Left lung (tissue), 10 donors: ENCODE measurements around the gene ASB16. TPM values are rescaled to one million over a fixed set of nuclear protein-coding genes. Genes with fewer than 3 reads are reported as not detected.

Experiments used
- ATAC-seq: fragments of 200-7000 bp; cut with Tn5 transposase; one replicate; pipeline ENCODE4 v1.9.1; 2020; ENCODE audit warnings: moderate library complexity
- DNase-seq, 4 donors: peaks; one replicate each; pipeline ENCODE4 v3.0.0-alpha.2; 2013 to 2020
- H3K27ac ChIP-seq, 2 donors: fragments of 200-600 bp; sonication (generic) in 1 of 2; one replicate each; pipeline versions ENCODE4 v1.5.0 to v1.8.0; 2020 to 2021
- H3K27me3 ChIP-seq, 2 donors: fragments of 200-600 bp; sonication (generic) in 1 of 2; one replicate each; pipeline versions ENCODE4 v1.5.0 to v1.8.0; 2020 to 2021
- H3K36me3 ChIP-seq, 2 donors: fragments of 200-600 bp; sonication (generic) in 1 of 2; one replicate each; pipeline versions ENCODE4 v1.5.0 to v1.8.0; 2020 to 2021
- H3K4me1 ChIP-seq, 2 donors: fragments of 200-600 bp; one replicate each; pipeline ENCODE4 v1.8.0; 2021
- H3K4me3 ChIP-seq, 2 donors: fragments of 200-600 bp; sonication (generic) in 1 of 2; one replicate each; pipeline versions ENCODE4 v1.5.0 to v1.8.0; 2020 to 2021; ENCODE audit warnings: mild to moderate bottlenecking in 1 of 2
- H3K9me3 ChIP-seq, 2 donors: fragments of 200-600 bp; sonication (generic) in 1 of 2; one replicate each; pipeline versions ENCODE4 v1.5.0 to v1.8.0; 2020 to 2021
- CTCF ChIP-seq, 2 donors: fragments of 200-600 bp; sonication (generic) in 1 of 2; IDR thresholded peaks; one replicate each; pipeline versions ENCODE4 v1.5.0 to v1.8.0; 2021; ENCODE audit warnings: antibody characterized with exemption in 2 of 2
- intact Hi-C, 2 donors: fragments of 100-400 bp; cut with DNase I; formaldehyde crosslinking; loops; one replicate each; pipeline versions ENCODE4 v1.11.2 to v1.14.2; 2022
- polyA plus RNA-seq, 6 donors: library from polyadenylated mRNA; unstranded; fragments of 120-200 nt; gene quantifications; one replicate each; pipeline ENCODE4 v1.2.1, GENCODE V29; 2013; ENCODE audit not compliant: insufficient read length in 6 of 6
- total RNA-seq, 2 donors: library from RNA; stranded (reverse); fragmentation: NEBNext Ultra II Directional; extraction: Animal tissue kit (Norgen Biotek cat#: 25700); gene quantifications; one replicate each; pipeline ENCODE4 v1.2.1, GENCODE V29; 2021
- donor health status: DM: no; HTN: yes; CAD: no.
- donor health status: DM: no; HTN: no; CAD: no.

The ASB16 gene
- total and polyA plus RNA-seq, 8 donors, result 2.4 to 3.8 (median 3.5) TPM; not detected in 2

DNA sequence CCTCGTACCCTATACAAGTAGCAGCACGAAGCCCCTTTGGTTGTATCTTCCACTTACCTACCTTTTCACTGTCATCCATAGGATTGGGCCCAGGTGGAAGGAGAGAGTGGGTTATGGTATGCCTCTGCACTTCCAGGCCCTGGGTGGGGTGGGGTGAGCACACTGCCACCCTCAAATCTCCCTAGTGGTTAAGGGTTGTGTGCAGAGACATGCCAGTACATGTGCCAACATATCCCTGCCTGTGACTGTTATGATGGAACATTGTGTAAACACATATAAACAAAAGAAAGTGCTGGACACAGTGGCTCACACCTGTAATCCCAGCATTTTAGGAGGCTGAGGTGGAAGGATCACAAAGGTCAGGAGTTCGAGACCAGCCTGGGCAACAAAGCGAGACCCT lies 17.6 kb upstream of the ASB16 start:
- H3K9me3 ChIP-seq, result no peaks in the 10 kb centered on the region
- intact Hi-C loops, result no loop called here
- H3K27ac ChIP-seq, result no peak overlapping the region
- DNase-seq, result no peak
- no peak for ATAC-seq
- H3K27me3 ChIP-seq, result no peaks in the 10 kb centered on the region
- no peaks in the 10 kb centered on the region for H3K4me1 ChIP-seq
- TF ChIP-seq CTCF (IDR thresholded peaks at IDR 0.05), result no peak
- H3K36me3 ChIP-seq, result no peaks in the 10 kb centered on the region
- no peak overlapping the region for H3K4me3 ChIP-seq

GRCh38 chr17:44155488-44155887 lies 15.0 kb upstream of the ASB16 start:
- intact Hi-C loops, result no loop called here
- ATAC-seq, result no peak

GRCh38 chr17:44159519-44160210 lies 10.8 kb upstream of the ASB16 start:
- intact Hi-C loops, result loop anchor here in 1 of 2 donors (10.0 kb wide), 1 partner anchor 215 kb away; the partner anchor contains the start of gene PPY

More at GRCh38 chr17:44155488-44155887, 15.0 kb upstream of the ASB16 start:
- no peak overlapping the region for H3K4me3 ChIP-seq
- TF ChIP-seq CTCF (IDR thresholded peaks at IDR 0.05), result no peak
- no peaks in the 10 kb centered on the region for H3K27me3 ChIP-seq
- H3K9me3 ChIP-seq, result no peaks in the 10 kb centered on the region
- H3K36me3 ChIP-seq, result no peaks in the 10 kb centered on the region
- no peak overlapping the region for H3K27ac ChIP-seq
- DNase-seq, result no peak
- no peaks in the 10 kb centered on the region for H3K4me1 ChIP-seq

GRCh38 chr17:44164476-44164875 lies 6.0 kb upstream of the ASB16 start:
- Histone ChIP-seq H3K9me3 (no peaks in the 10 kb centered on the region), H3K27me3 (peaks cover 0 to 9% of the 10 kb centered on the region in 2 donors), H3K4me3 (no peak overlapping the region), H3K27ac (no peak overlapping the region), H3K36me3 (peaks cover 0 to 6% of the 10 kb centered on the region in 2 donors), H3K4me1 (peaks cover 0 to 4% of the 10 kb centered on the region in 2 donors)
- intact Hi-C loops, result loop anchor here in 1 of 2 donors (10.0 kb wide), 1 partner anchor 220 kb away; the partner anchor contains the start of gene PPY
- DNase-seq, result no peak
- TF ChIP-seq CTCF (IDR thresholded peaks at IDR 0.05), result no peak
- no peak for ATAC-seq

More at GRCh38 chr17:44159519-44160210, 10.8 kb upstream of the ASB16 start:
- Histone ChIP-seq H3K36me3 (peaks cover 0 to 6% of the 10 kb centered on the region in 2 donors), H3K4me1 (no peaks in the 10 kb centered on the region), H3K27me3 (no peaks in the 10 kb centered on the region), H3K4me3 (no peak overlapping the region), H3K9me3 (no peaks in the 10 kb centered on the region), H3K27ac (no peak overlapping the region)
- ATAC-seq (no peak), DNase-seq (peak in 1 of 4 donors; percentile 20)
- TF ChIP-seq CTCF (IDR thresholded peaks at IDR 0.05), result no peak

DNA sequence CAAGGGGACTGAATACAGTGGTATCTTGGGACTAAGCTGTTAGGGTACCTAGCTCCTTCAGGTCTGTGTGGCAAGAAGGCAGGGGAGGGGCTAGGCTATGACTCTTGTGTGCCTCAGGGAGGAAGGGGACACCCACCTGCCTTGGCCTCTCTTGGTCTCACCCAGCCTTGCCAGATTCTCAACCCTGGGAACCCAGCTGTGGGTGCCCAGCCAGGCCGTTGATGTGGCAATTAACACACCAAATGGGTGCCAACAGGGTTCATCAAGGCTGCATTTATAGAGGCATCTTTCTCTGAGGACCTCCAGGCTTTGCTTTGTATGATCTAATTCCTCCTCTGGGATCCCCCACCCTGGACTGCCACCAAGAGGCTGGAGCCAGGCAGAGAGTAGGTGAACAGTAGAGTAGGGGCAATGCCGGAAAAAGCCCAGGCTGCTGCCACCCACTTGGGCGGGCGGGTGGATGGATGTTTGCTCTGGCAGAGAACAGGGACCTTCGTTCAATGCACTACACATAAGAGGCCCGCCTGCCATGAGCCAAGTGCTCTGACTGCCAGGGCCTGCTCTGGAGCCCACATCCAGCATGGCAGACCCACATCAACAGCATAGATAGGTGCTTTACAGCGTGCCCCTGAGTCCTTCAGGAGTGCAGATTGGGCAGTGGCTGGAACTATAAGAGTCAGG lies 3.2 kb upstream of the ASB16 start:
- H3K27ac ChIP-seq, result no peak overlapping the region
- no peaks in the 10 kb centered on the region for H3K36me3 ChIP-seq
- H3K9me3 ChIP-seq, result no peaks in the 10 kb centered on the region
- no peak for TF ChIP-seq CTCF (IDR thresholded peaks at IDR 0.05)
- H3K4me1 ChIP-seq, result peaks cover 0 to 4% of the 10 kb centered on the region in 2 donors
- peak in 1 of 4 donors; percentile 58 for DNase-seq
- peak; percentile 58 for ATAC-seq
- intact Hi-C loops, result loop anchor here in 1 of 2 donors (10.0 kb wide), 1 partner anchor 223 kb away; the partner anchor contains the start of gene PPY
- peaks cover 0 to 17% of the 10 kb centered on the region in 2 donors for H3K27me3 ChIP-seq
- H3K4me3 ChIP-seq, result no peak overlapping the region
